Common myeloid progenitor, CD34-positive (primary cell): ENCODE measurements around the gene REPIN1.

ENCODE experiments used
- CTCF ChIA-PET: fragments of 350-600 bp; sonication (Branson Sonifier 250); formaldehyde crosslinking; loops from one replicate; lab custom pipeline; 2021; ENCODE audit warnings: antibody characterized with exemption; lab: Charles Lee
- POLR2A ChIA-PET: fragments of 350-600 bp; sonication (Branson Sonifier 250); formaldehyde crosslinking; loops from one replicate; lab custom pipeline; 2021; ENCODE audit warnings: antibody characterized with exemption; lab: Charles Lee
- DNase-seq, 3 donors: peaks; one replicate each; pipeline versions ENCODE4 v3.0.0 to v3.0.0-alpha.2; 2013
- H3K27ac ChIP-seq, 2 experiments: 1 replicate in 1 of 2; 2 replicates in 1 of 2; pipeline ENCODE4 v1.7.0; 2013; ENCODE audit warnings: inconsistent platforms in 2 of 2, low read length in 2 of 2, mild to moderate bottlenecking in 2 of 2, low read depth in 1 of 2, moderate library complexity in 1 of 2; ENCODE audit not compliant: severe bottlenecking in 2 of 2, insufficient read depth in 1 of 2, poor library complexity in 1 of 2
- H3K27me3 ChIP-seq, 5 experiments: replicated peaks in 2 of 5; 1 replicate in 3 of 5; 2 replicates in 2 of 5; pipeline versions ENCODE4 v1.6.1 to v1.7.0; 2013; ENCODE audit warnings: low read length in 4 of 5, mild to moderate bottlenecking in 2 of 5, moderate library complexity in 2 of 5, inconsistent platforms in 1 of 5; ENCODE audit not compliant: insufficient read depth in 5 of 5, control insufficient read depth in 4 of 5
- H3K36me3 ChIP-seq, 4 experiments: 1 replicate in 2 of 4; 2 replicates in 2 of 4; pipeline versions ENCODE4 v1.6.1 to v1.7.0; 2013; ENCODE audit warnings: low read length in 3 of 4, control low read depth in 1 of 4, mild to moderate bottlenecking in 1 of 4; ENCODE audit not compliant: control insufficient read depth in 4 of 4, insufficient read depth in 4 of 4
- H3K4me1 ChIP-seq, 4 experiments: 1 replicate in 3 of 4; 2 replicates in 1 of 4; pipeline versions ENCODE4 v1.6.1 to v1.7.1; 2013; ENCODE audit warnings: low read length in 3 of 4, mild to moderate bottlenecking in 3 of 4, control low read depth in 1 of 4, inconsistent platforms in 1 of 4, moderate library complexity in 1 of 4; ENCODE audit not compliant: control insufficient read depth in 4 of 4, insufficient read depth in 4 of 4; ENCODE audit errors: control extremely low read depth in 1 of 4
- H3K4me3 ChIP-seq, 7 experiments: 1 replicate in 4 of 7; 2 replicates in 3 of 7; pipeline versions ENCODE4 v1.5.1 to v1.7.0; 2013; ENCODE audit warnings: mild to moderate bottlenecking in 7 of 7, low read length in 6 of 7, moderate library complexity in 6 of 7, inconsistent platforms in 2 of 7, low read depth in 2 of 7, control low read depth in 1 of 7; ENCODE audit not compliant: insufficient read depth in 4 of 7, control insufficient read depth in 1 of 7; ENCODE audit errors: extremely low read depth in 1 of 7
- H3K9me3 ChIP-seq, 5 experiments: 1 replicate in 4 of 5; 2 replicates in 1 of 5; pipeline versions ENCODE4 v1.6.1 to v1.7.1; 2013; ENCODE audit warnings: low read length in 4 of 5, mild to moderate bottlenecking in 2 of 5, inconsistent platforms in 1 of 5, low read depth in 1 of 5, moderate library complexity in 1 of 5; ENCODE audit not compliant: control insufficient read depth in 4 of 5, insufficient read depth in 2 of 5; ENCODE audit errors: control extremely low read depth in 1 of 5
- WGBS: methylation state at CpG from one replicate; pipeline ENCODE4 v1.1.5; 2013; ENCODE audit not compliant: insufficient coverage; 5-methylcytosine and 5-hydroxymethylcytosine counted together

Gene REPIN1

DNA sequence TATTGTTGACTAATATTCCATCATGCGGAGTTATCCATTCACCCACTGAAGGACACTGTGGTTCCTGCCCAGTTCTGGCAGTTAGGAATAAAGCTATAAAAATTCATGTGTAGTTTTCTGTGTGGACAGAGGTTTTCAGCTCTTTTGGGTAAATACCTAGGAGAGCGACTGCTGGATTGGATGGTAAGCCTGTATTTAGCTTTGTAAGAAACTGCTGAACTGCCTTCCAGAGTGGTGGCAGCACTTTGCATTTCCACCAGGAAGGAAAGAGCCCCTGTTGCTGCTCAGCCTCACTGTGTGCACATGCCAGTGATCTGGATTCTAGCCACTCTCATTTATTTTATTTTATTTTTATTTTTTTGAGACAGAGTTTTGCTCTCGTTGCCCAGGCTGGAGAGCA lies 24.7 kb downstream of the REPIN1 start:
- POLR2A ChIA-PET, result interaction anchor here (0.7 kb wide), 1 partner anchor 397 kb away, joined by 3 read pairs; no protein-coding TSS in a partner anchor
- Histone ChIP-seq H3K36me3 (peaks cover 0 to 30% (median 20%) of the 10 kb centered on the region in 4 experiments), H3K27ac (no peak overlapping the region), H3K4me1 (peaks cover 0 to 3% (median 0%) of the 10 kb centered on the region in 4 experiments), H3K4me3 (no peak overlapping the region), H3K9me3 (no peaks in the 10 kb centered on the region), H3K27me3 (no peaks in the 10 kb centered on the region)
- CTCF ChIA-PET, result interaction anchor here (0.7 to 2.1 kb wide), 8 partner anchors 9 to 38 kb away, joined by 3 to 8 read pairs (median 3); a partner anchor contains a TSS
- no peak for DNase-seq
- WGBS, result 100% methylated on average over 1 of the region's 3 CpGs

DNA sequence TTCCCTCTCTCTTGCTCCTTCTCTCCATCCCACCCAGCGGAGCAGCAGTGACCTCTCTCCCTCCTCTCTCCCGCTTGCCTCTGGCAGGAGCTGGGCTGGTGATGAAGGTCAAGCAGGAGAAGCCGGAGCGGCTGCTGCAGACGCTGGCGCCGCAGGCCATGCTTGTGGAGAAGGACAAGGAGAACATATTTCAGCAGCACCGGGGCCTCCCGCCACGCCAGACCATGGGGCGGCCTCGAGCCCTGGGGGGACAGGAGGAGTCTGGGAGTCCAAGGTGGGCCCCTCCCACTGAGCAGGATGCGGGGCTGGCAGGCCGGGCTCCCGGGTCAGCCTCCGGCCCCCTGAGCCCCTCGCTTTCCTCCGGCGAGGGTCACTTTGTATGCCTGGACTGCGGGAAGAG lies 27.8 kb downstream of the REPIN1 start:
- ChIA-PET POLR2A (no interaction called here), CTCF (interaction anchor here (1.0 to 1.9 kb wide), 3 partner anchors 8 to 13 kb away, joined by 3 to 6 read pairs (median 5); no protein-coding TSS in a partner anchor)
- no peaks in the 10 kb centered on the region for H3K9me3 ChIP-seq
- no peaks in the 10 kb centered on the region for H3K4me1 ChIP-seq
- no peak for DNase-seq
- H3K27me3 ChIP-seq, result no peaks in the 10 kb centered on the region
- H3K27ac ChIP-seq, result no peak overlapping the region
- 96% methylated on average over 17 of the region's 20 CpGs for WGBS
- H3K4me3 ChIP-seq, result no peak overlapping the region
- peaks cover 0 to 32% (median 16%) of the 10 kb centered on the region in 4 experiments for H3K36me3 ChIP-seq

GRCh38 chr7:150396851-150397260 lies 28.2 kb downstream of the REPIN1 start:
- Histone ChIP-seq H3K36me3 (peaks cover 0 to 32% (median 16%) of the 10 kb centered on the region in 4 experiments), H3K4me1 (no peaks in the 10 kb centered on the region), H3K27ac (no peak overlapping the region), H3K27me3 (no peaks in the 10 kb centered on the region), H3K9me3 (no peaks in the 10 kb centered on the region), H3K4me3 (no peak overlapping the region)
- POLR2A ChIA-PET, result no interaction called here
- no peak for DNase-seq
- WGBS, result 97% methylated on average over 44 of the region's 48 CpGs
- CTCF ChIA-PET, result interaction anchor here (1.0 to 1.9 kb wide), 3 partner anchors 8 to 13 kb away, joined by 3 to 6 read pairs (median 5); no protein-coding TSS in a partner anchor

DNA sequence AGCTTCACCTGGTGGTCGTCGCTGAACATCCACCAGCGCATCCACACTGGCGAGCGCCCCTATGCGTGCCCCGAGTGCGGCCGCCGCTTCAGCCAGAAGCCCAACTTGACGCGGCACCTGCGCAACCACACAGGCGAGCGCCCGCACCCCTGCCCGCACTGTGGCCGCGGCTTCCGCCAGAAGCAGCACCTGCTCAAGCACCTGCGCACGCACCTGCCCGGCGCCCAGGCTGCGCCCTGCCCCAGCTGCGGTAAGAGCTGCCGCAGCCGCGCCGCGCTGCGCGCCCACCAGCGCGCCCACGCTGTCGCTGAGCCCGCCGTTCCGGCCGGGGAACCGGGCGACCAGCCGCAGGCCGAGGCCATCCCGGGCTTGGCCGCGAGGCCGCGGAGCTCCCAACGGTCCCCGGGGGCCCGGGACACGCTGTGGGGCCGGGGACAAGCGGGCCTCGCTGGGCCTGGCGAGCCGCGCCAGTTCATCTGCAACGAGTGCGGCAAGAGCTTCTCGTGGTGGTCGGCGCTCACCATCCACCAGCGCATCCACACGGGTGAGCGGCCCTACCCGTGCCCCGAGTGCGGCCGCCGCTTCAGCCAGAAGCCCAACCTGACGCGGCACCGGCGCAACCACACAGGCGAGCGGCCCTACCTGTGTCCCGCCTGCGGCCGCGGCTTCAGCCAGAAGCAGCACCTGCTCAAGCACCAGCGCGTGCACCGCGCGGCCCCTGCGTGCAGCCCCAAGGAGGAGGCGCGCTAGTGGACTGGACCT lies 28.9 kb downstream of the REPIN1 start:
- CTCF ChIA-PET, result interaction anchor here (1.8 to 1.9 kb wide), 2 partner anchors 11 to 14 kb away, joined by 5 to 6 read pairs; no protein-coding TSS in a partner anchor
- Histone ChIP-seq H3K27ac (no peak overlapping the region), H3K4me1 (no peaks in the 10 kb centered on the region), H3K27me3 (no peaks in the 10 kb centered on the region), H3K9me3 (no peaks in the 10 kb centered on the region), H3K4me3 (no peak overlapping the region), H3K36me3 (peaks cover 0 to 32% (median 16%) of the 10 kb centered on the region in 4 experiments)
- POLR2A ChIA-PET, result no interaction called here
- DNase-seq, result no peak
- 97% methylated on average over 81 of the region's 91 CpGs for WGBS

- Histone ChIP-seq H3K9me3 (no peaks in the 10 kb centered on the region), H3K36me3 (peaks cover 0 to 32% (median 16%) of the 10 kb centered on the region in 4 experiments), H3K4me1 (peaks cover 0 to under 1% (median under 1%) of the 10 kb centered on the region in 4 experiments), H3K27me3 (no peaks in the 10 kb centered on the region), H3K27ac (no peak overlapping the region), H3K4me3 (no peak overlapping the region)
- POLR2A ChIA-PET, result no interaction called here
- DNase-seq, result no peak
- CTCF ChIA-PET, result interaction anchor here (1.8 kb wide), 1 partner anchor 15 kb away, joined by 6 read pairs; no protein-coding TSS in a partner anchor
- 97% methylated on average over 26 of the region's 27 CpGs for WGBS
These were observed 29.7 kb downstream of the REPIN1 start for GRCh38 chr7:150398108-150398964.

DNA sequence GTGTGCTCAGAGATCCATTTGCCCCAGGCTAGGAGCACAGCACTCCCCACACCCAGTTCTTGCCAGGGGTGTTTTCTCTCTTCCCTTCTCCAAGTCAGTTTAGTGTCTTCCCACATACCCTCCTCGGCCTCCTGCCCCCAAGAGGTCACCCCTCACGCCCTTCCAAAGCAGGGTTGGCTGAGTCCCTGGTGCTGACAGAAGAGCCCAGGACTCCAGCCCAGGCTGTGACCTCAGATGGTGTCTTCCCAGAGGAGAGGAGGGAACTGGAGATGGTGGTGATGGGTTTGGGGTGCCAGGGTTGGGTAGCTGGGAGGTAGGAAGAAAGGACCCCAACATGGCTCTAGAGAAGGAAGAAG lies 30.3 kb downstream of the REPIN1 start:
- H3K9me3 ChIP-seq, result no peaks in the 10 kb centered on the region
- H3K36me3 ChIP-seq, result peaks cover 0 to 32% (median 14%) of the 10 kb centered on the region in 4 experiments
- peaks cover 0 to 7% (median 5%) of the 10 kb centered on the region in 4 experiments for H3K4me1 ChIP-seq
- no CpG with 5 or more reads among the region's 2 CpGs for WGBS
- no peak overlapping the region for H3K4me3 ChIP-seq
- POLR2A ChIA-PET, result no interaction called here
- CTCF ChIA-PET, result no interaction called here
- no peak overlapping the region for H3K27ac ChIP-seq
- no peaks in the 10 kb centered on the region for H3K27me3 ChIP-seq
- DNase-seq, result no peak
